WTC11 (cell line): ENCODE measurements around the gene OSBPL6. TPM values are rescaled to one million over a fixed set of nuclear protein-coding genes. Genes with fewer than 3 reads are reported as not detected.
A peak's percentile ranks its signal among the peaks of the same experiment; 100 is the strongest.

Experiments used
- ATAC-seq: fragments of 200-7000 bp; cut with Tn5 transposase; 2 replicates; pipeline ENCODE4 v1.10.0; 2021; ENCODE audit warnings: mild to moderate bottlenecking, moderate library complexity
- Bru-seq: library from RNA; stranded (reverse); fragments of 400-500 nt; gene quantifications from one replicate; lab custom pipeline; 2021; lab: Mats Ljungman, UMichigan
- CTCF ChIA-PET: fragments of 300-600 bp; sonication (Branson Sonifier 250); formaldehyde crosslinking; loops from one replicate; lab custom pipeline; 2021; ENCODE audit warnings: antibody characterized with exemption; lab: Charles Lee
- POLR2A ChIA-PET: fragments of 350-600 bp; sonication (Branson Sonifier 250); formaldehyde crosslinking; loops from one replicate; lab custom pipeline; 2021; ENCODE audit warnings: antibody characterized with exemption; lab: Charles Lee
- DNase-seq: peaks from one replicate; pipeline ENCODE4 v3.0.0; 2021; ENCODE audit warnings: low spot score
- H3K27ac Mint-ChIP-seq: 2 replicates; pipeline ENCODE4 v1.8.0; 2021; ENCODE audit warnings: mixed read lengths
- H3K27me3 Mint-ChIP-seq: 2 replicates; pipeline ENCODE4 v1.8.0; 2021; ENCODE audit warnings: low read depth, mild to moderate bottlenecking, moderate library complexity, mixed read lengths
- H3K36me3 Mint-ChIP-seq: 2 replicates; pipeline ENCODE4 v1.8.0; 2021; ENCODE audit warnings: mixed read lengths
- H3K4me1 Mint-ChIP-seq: 2 replicates; pipeline ENCODE4 v1.8.0; 2022; ENCODE audit warnings: mixed read lengths
- H3K4me3 Mint-ChIP-seq: 2 replicates; pipeline ENCODE4 v1.8.0; 2021; ENCODE audit warnings: mild to moderate bottlenecking, moderate library complexity, mixed read lengths
- H3K9me3 Mint-ChIP-seq: 2 replicates; pipeline ENCODE4 v1.8.0; 2021; ENCODE audit warnings: mixed read lengths
- CREM ChIP-seq: sonication (generic); formaldehyde crosslinking; IDR thresholded peaks from 2 replicates; pipeline ENCODE4 v1.8.1; 2022; ENCODE audit warnings: mild to moderate bottlenecking, missing genetic modification reagents, moderate library complexity
- E2F5 ChIP-seq: sonication (generic); formaldehyde crosslinking; IDR thresholded peaks from 2 replicates; pipeline ENCODE4 v1.8.1; 2022; ENCODE audit warnings: mild to moderate bottlenecking, moderate library complexity, missing genetic modification reagents
- ELF4 ChIP-seq: sonication (generic); formaldehyde crosslinking; IDR thresholded peaks from 2 replicates; pipeline ENCODE4 v1.8.1; 2022; ENCODE audit warnings: low read depth, mild to moderate bottlenecking, moderate library complexity, missing genetic modification reagents
- ERG ChIP-seq: fragments of 250-450 bp; sonication (Bioruptor Pico); IDR thresholded peaks from 2 replicates; pipeline ENCODE4 v1.8.0; 2021; ENCODE audit warnings: mild to moderate bottlenecking
- ETV6 ChIP-seq: sonication (generic); formaldehyde crosslinking; IDR thresholded peaks from 2 replicates; pipeline ENCODE4 v1.8.1; 2022; ENCODE audit warnings: mild to moderate bottlenecking, missing genetic modification reagents
- FOXP1 ChIP-seq: sonication (generic); formaldehyde crosslinking; IDR thresholded peaks from 2 replicates; pipeline ENCODE4 v1.8.0; 2022; ENCODE audit warnings: missing genetic modification reagents, mild to moderate bottlenecking, moderate library complexity, borderline replicate concordance
- FOXP4 ChIP-seq: sonication (generic); formaldehyde crosslinking; IDR thresholded peaks from 2 replicates; pipeline ENCODE4 v1.8.0; 2022; ENCODE audit warnings: mild to moderate bottlenecking, missing genetic modification reagents
- GABPB1 ChIP-seq: sonication (generic); formaldehyde crosslinking; IDR thresholded peaks from 2 replicates; pipeline ENCODE4 v1.8.1; 2023; ENCODE audit warnings: mild to moderate bottlenecking, missing genetic modification reagents
- GTF2I ChIP-seq: fragments of 250-450 bp; sonication (Bioruptor Pico); conservative IDR thresholded peaks from 2 replicates; pipeline ENCODE4 v1.4.0; 2021; ENCODE audit warnings: mild to moderate bottlenecking
- HMGA2 ChIP-seq: fragments of 250-450 bp; sonication (Bioruptor Pico); IDR thresholded peaks from 2 replicates; pipeline ENCODE4 v1.4.0; 2021; ENCODE audit warnings: mild to moderate bottlenecking, moderate library complexity
- MLX ChIP-seq: sonication (generic); formaldehyde crosslinking; IDR thresholded peaks from 2 replicates; pipeline ENCODE4 v1.8.1; 2023; ENCODE audit warnings: mild to moderate bottlenecking, missing genetic modification reagents, moderate library complexity
- MYBL2 ChIP-seq: sonication (generic); formaldehyde crosslinking; IDR thresholded peaks from 2 replicates; pipeline ENCODE4 v1.8.1; 2023; ENCODE audit warnings: mild to moderate bottlenecking, moderate library complexity, missing genetic modification reagents
- NFYB ChIP-seq: sonication (generic); formaldehyde crosslinking; conservative IDR thresholded peaks from 2 replicates; pipeline ENCODE4 v1.8.0; 2022; ENCODE audit warnings: low read depth, missing genetic modification reagents
- PREB ChIP-seq: sonication (generic); formaldehyde crosslinking; IDR thresholded peaks from 2 replicates; pipeline ENCODE4 v1.8.1; 2022; ENCODE audit warnings: mild to moderate bottlenecking, missing genetic modification reagents, moderate library complexity, borderline replicate concordance
- PRRX2 ChIP-seq: fragments of 250-450 bp; sonication (Bioruptor Pico); IDR thresholded peaks from 2 replicates; pipeline ENCODE4 v1.8.0; 2021; ENCODE audit warnings: mild to moderate bottlenecking
- RELA ChIP-seq: sonication (generic); formaldehyde crosslinking; IDR thresholded peaks from 2 replicates; pipeline ENCODE4 v1.8.1; 2022; ENCODE audit warnings: missing genetic modification reagents, mild to moderate bottlenecking, borderline replicate concordance
- SP1 ChIP-seq: sonication (generic); formaldehyde crosslinking; conservative IDR thresholded peaks from 2 replicates; pipeline ENCODE4 v1.8.1; 2022; ENCODE audit warnings: missing genetic modification reagents
- TEAD1 ChIP-seq: sonication (generic); formaldehyde crosslinking; IDR thresholded peaks from 2 replicates; pipeline ENCODE4 v1.8.0; 2022; ENCODE audit warnings: mild to moderate bottlenecking, missing genetic modification reagents
- ZNF138 ChIP-seq: sonication (generic); formaldehyde crosslinking; conservative IDR thresholded peaks from 2 replicates; pipeline ENCODE4 v1.8.1; 2022; ENCODE audit warnings: mild to moderate bottlenecking, moderate library complexity, missing genetic modification reagents
- ZNF219 ChIP-seq: sonication (generic); formaldehyde crosslinking; IDR thresholded peaks from 2 replicates; pipeline ENCODE4 v1.8.0; 2023; ENCODE audit warnings: missing genetic modification reagents, mild to moderate bottlenecking, borderline replicate concordance
- ZNF281 ChIP-seq: sonication (generic); formaldehyde crosslinking; IDR thresholded peaks from 2 replicates; pipeline ENCODE4 v1.8.0; 2023; ENCODE audit warnings: mild to moderate bottlenecking, missing genetic modification reagents
- ZNF423 ChIP-seq: fragments of 250-450 bp; sonication (Bioruptor Pico); IDR thresholded peaks from 2 replicates; pipeline ENCODE4 v2.1.2; 2022; ENCODE audit warnings: mild to moderate bottlenecking, moderate library complexity
- long read RNA-seq, 3 experiments: library from RNA in 1 of 3; library from capped mRNA in 1 of 3; library from polyadenylated mRNA in 1 of 3; unstranded in 2 of 3; stranded (forward) in 1 of 3; transcript quantifications; one replicate each; pipeline ENCODE4 v2.0.0, GENCODE V29; 2021
- total RNA-seq: library from RNA; stranded (reverse); gene quantifications from 3 replicates; pipeline ENCODE4 v1.2.3, GENCODE V29; 2021

Gene OSBPL6
- total RNA-seq (7.4 to 9.2 TPM (median 8.3 TPM) in 3 replicates), Bru-seq, nascent RNA (percentile 58 among the genes with signal in this experiment)
- long read RNA-seq, experiment 1, full-length matches to known transcripts = 17 of 50 reads
- long read RNA-seq, experiment 1, partial matches to known transcripts = 10 of 50 reads
- long read RNA-seq, experiment 1, other reads (novel, unspliced or antisense) = 23 of 50 reads
- long read RNA-seq, experiment 2, full-length matches to known transcripts = 6 of 20 reads
- long read RNA-seq, experiment 2, partial matches to known transcripts = 8 of 20 reads
- long read RNA-seq, experiment 2, other reads (novel, unspliced or antisense) = 6 of 20 reads
- long read RNA-seq, experiment 3, partial matches to known transcripts = 1 of 1 reads
- long read RNA-seq, experiment 3, other reads (novel, unspliced or antisense) = 0 of 1 reads

GRCh38 chr2:178193823-178194599 lies at the start of gene OSBPL6:
OSBPL6 (plus strand) TSS chr2:178194512; CDS start chr2:178306185, 111,673 bp downstream.
- ATAC-seq (peak; percentile 81), DNase-seq (peak; percentile 72)
- ChIA-PET CTCF (interaction anchor here (1.0 to 1.3 kb wide), 3 partner anchors 11 to 82 kb away, joined by 3 to 6 read pairs (median 5); partner anchors contain the start of gene RBM45), POLR2A (no interaction called here)
- Mint-ChIP-seq H3K9me3 (no peaks in the 10 kb centered on the region), H3K36me3 (no peaks in the 10 kb centered on the region), H3K27me3 (peaks cover 52% of the 10 kb centered on the region), H3K4me3 (peak within 1 kb of the TSS; percentile 80), H3K27ac (no peak within 1 kb of the TSS), H3K4me1 (peaks cover 25% of the 10 kb centered on the region)
- TF ChIP-seq HMGA2 (CRISPR knock-in tag) (no peak), GABPB1 (no peak; the same call in 1 of the 2 replicates), ZNF423 (CRISPR knock-in tag) (peak; percentile 57), GTF2I (CRISPR knock-in tag) (no peak), E2F5 (peak; percentile 21; the same call in 1 of the 2 replicates), PRRX2 (CRISPR knock-in tag) (no peak), SP1 (CRISPR knock-in tag) (0 out of 2 replicates have a peak, but pooled peaks have one; percentile 66), RELA (CRISPR knock-in tag) (no peak), NFYB (CRISPR knock-in tag) (no peak), MLX (0 out of 2 replicates have a peak, but pooled peaks have one; percentile 26), FOXP1 (0 out of 2 replicates have a peak, but pooled peaks have one; percentile 29), ETV6 (peak; percentile 30; the same call in 1 of the 2 replicates), ZNF281 (CRISPR knock-in tag) (no peak), ERG (CRISPR knock-in tag) (no peak), ELF4 (no peak; the same call in 1 of the 2 replicates), ZNF219 (CRISPR knock-in tag) (no peak), CREM (CRISPR knock-in tag) (0 out of 2 replicates have a peak, but pooled peaks have one; percentile 8), ZNF138 (CRISPR knock-in tag) (no peak), MYBL2 (0 out of 2 replicates have a peak, but pooled peaks have one; percentile 55), TEAD1 (CRISPR knock-in tag) (peak; percentile 9; the same call in 1 of the 2 replicates), FOXP4 (CRISPR knock-in tag) (peak; percentile 60; the same call in 1 of the 2 replicates), PREB (no peak)
